NCI-H446 treated with DMSO at 0.1 percent for 48 hours (cell line): ENCODE measurements around the gene WDR27.
"Not testable (repeated sequence)": the region's sequence is repeated elsewhere in the genome, so short reads cannot be mapped to it uniquely, and the experiment has no call there.

Source experiments
- DNase-seq: peaks from one replicate; lab custom pipeline; 2025; lab: John Stamatoyannopoulos, UW

Gene WDR27

DNA sequence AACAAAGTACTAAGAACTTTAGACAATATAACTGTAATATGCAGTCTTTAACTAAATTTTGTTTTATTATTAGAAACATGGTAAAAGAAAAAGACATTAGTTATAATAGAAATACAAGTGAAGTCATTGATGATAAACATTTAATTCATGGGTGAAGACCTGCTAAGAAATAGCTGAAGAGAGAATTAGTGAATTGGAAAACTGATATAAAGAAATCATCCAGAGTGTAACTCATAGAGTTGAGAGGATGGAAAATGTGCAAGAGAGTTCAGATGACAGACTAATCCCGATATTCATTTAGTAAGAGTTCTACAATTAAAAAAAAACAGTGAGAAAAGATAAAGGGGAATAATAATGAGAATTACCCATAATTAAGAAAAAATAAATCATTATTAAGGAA, 227.5 kb downstream of the WDR27 start:
- no peak for DNase-seq

DNA sequence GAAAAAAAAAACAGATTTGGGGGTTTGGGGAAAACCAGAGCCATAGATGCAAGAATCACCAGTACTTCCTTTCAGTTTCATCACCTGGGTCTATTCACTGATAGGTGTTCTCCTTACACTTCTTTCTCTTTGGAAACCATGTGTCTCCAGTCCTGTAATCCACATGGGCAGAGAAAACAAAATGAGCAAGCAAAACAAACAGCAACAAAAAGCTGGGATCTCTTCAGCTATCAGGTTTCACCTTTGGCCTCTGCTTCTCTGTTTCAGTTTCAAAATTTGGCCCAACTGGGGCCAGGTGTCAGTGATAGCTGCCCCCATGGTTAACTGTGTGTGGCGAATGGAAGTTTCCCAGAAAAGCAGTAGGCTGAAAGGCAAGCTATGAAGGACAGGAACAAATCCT, 228.2 kb downstream of the WDR27 start:
- no peak for DNase-seq

DNA sequence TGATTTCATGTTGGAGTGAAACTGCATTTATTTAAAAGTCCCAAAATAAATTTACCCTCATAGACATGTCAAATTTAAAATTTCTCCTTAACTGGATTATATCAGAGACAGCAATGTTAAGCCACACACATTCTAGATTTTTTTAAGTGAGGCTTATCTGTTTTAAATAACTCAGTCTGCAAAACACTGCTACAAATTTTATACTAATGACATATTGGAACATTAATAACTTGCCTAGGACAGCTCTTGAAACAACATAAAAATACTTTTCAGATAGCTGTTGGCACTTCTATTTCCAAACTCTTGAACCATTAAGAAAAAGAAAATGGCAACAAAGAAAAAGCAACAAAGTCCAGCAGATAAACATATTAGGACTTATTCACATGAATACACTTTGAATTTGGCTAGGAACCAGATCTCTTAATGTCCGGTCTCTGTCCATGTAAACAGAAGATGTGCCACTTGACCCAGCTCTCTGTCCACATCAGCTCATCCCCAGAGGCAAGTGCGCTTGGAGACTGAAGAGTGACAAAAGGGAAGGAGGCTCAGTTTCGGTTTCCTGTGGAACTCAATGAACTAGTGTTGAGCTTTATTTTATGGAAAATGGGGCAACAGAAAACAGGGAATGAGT, 228.9 kb downstream of the WDR27 start:
- DNase-seq, result no peak

DNA sequence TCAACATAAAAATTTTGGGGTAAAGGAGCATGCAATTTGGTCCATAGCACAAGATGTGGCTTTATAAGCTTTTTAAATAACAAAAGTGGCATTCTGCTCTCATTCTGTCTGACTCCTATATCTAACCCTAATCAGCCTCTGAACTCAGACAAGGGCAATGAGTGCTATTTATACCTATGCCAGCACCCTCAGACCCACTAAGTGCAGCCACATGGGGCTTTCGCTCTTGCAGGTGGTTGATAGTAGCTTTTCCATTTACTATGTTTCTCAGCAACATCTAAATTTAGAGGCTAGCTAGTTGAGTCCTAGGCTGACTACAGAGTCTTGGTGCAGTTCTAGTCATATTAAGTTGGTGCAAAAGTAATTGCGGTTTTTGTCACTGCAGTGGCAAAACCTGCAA, 231.0 kb downstream of the WDR27 start:
- no peak for DNase-seq

DNA sequence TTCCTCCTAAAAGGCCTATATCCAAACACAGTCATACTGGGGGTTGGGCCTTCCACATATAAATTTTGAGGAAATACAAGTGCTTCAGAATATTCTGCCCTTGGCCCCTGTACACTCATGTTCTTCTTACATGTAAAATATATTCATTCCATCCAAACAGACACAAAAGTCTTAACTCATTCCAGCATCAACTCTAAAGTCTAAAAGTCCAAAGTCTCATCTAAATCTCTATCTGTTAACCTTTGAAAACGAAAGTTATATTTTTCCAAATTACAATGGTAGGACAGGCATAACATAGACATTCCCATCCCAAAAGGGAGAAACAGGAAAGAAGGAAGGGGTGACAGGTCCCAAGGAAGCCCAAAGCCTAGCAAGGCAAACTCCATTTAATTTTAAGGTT, 232.8 kb downstream of the WDR27 start:
- no peak for DNase-seq

DNA sequence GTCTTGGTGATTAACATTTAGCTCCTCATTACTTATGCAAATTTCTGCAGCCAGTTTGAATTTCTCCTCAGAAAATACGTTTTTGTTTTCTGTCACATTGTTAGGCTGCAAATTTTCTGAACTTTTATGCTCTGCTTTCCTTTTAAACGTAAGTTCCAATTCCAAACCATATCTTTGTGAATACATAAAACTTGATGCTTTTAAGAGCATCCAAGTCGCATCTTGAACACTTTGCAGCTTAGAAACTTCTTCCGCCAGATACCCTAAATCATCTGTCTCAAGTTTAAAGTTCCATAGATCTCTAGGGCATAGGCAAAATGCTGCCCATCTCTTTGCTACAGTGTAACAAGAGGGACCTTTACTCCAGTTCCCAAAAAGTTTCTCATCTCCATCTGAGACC, 234.1 kb downstream of the WDR27 start:
- DNase-seq, result not testable (repeated sequence)

DNA sequence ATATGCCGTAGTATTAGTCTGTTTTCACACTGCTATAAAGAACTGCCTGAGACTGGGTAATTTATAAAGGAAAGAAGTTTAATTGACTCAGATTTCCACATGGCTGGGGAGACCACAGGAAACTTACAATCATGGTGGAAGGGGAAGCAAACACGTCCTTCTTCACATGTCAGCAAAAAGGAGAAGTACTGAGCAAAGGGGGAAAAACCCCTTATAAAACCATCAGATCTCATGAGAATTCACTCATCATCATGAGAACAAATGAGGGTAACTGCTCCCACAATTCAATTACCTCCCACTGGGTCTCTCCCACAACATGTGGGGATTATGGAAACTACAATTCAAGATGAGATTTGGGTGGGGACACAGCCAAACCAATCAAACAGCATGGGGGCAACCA, 235.6 kb downstream of the WDR27 start:
- not testable (repeated sequence) for DNase-seq

DNA sequence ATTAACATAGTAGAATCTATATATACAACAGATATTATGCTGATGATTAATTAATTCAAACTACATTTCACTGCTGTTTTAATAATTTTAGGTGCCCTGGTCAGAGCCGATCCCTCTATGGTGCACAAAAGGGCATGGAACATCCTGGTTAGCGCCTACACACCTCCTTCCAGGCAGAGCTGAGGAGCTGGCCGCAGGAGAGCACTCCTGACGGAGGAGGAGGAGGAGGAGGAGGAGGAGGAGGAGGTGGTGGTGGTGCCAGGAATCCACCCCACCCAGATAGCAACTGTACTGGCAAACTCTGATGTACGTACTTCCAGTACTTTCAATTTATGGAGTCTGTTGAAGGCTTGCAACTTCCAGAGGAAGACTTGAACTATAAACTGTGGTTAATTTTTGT, 244.1 kb downstream of the WDR27 start:
- no peak for DNase-seq

DNA sequence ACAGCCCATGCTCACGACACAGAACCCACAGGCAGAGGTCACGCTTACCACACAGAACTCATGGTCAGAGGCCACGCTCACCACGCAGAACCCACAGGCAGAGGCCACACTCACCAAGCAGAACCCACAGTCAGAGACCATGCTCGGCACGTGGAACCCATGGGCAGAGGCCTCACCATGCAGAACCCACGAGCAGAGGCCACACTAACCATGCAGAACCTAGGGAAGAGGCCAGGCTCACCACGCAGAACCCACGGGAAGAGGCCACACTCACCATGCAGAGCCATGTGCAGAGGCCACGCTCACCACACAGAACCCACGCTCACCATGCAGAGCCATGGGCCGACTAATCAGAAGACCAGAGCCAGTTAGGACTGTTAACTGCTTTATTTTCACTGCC, 245.0 kb downstream of the WDR27 start:
- DNase-seq, result no peak

DNA sequence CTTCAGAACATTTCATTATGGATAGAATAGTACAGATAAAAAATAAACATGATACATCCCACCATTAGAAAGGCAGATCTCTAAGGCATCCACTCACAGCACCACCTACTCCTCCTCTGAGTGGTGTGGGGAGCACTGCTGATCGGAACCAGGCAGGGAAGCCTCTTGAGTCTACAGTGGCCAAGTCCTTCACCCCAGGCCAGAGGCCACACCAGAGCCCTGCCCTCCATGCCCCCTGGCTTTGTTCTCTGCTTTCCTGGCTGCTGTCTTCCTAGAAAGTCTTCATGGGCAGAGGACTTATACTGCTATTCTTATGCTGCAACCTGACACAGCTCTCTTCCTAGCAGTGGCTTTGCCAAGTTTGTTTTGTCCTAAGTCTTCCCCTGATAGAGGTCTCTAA, 246.4 kb downstream of the WDR27 start:
- no peak for DNase-seq

DNA sequence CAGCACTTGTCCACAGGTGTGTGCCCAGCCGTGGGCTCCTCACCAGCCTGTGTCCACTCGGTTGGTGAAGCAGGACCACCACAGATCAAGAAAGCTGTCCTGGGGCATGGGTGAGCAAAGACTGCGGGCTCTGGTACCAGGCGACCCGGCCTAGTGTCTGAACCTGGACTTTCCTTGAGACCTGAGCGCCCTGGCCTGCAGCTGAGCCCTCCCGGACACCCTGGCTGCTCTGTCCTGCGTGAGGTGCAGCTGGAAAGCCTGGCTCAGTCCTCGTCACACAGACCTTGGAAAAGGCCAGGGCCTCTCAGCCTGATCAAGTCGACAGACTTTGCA, 247.0 kb downstream of the WDR27 start:
- no peak for DNase-seq

DNA sequence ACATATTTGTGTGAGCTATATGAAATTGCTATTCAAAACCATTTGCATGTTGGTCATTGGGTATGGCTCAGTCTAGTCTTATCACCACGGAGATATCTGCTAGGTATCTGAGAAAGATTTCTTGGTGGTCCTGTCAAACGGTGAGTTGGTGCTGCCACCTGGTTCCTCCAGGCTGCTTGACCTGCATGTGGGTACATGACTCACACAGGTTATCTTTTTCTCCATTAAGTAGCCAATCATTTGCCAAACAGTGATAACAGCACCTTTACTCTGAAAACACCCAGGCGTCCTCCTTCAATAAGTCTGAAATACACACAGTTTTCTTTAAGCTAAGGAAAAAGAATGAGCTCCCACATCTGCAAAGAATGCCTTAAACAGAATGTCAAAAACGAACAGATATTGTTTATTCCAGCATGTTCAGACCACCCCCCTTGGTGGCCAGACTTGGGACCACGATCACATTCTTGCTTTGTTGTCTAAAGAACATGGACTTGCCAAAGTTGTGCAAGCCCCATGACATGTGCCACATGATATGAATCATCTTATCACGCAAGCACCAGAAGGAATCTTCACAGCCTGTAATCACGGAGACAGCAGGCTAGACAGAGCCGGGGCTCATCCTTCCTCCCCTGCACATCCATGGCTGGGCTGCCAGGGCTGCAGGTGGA, 247.5 kb downstream of the WDR27 start:
- no peak for DNase-seq

DNA sequence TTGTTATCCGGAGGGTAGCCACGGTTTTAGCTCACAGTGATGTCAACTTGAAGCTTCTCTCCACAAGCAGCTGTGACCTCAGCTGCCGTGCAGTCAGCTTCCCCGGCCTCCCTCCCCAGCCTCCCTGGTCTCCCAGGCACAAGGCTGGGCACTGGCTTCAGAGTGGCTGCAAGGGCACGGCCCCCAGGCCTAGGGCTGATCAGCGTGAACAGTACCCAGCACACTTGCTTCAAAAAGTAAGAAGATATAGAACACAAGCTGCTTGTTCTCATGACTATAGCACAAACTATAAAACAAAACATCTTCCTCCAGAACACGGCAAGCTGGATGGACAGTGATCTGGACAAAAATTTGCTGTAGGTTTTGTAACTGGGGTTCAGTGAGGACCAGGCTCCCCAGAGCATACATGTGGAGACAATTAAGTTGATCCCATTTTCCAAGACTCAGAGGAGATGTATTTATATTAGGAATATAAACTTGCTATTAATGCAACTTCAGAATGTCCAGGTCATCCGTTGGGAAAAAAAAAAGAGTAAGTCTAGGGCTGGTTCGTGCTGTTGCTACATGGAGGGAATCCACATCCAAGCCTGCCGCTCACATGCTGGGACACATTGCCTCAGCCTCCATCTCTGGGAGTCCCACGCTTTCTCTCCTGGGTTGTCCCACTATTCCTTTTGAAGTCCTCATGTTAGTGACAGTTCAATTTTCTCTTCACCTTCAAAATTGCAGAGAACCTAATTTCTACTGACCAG, 248.8 kb downstream of the WDR27 start:
- no peak for DNase-seq

DNA sequence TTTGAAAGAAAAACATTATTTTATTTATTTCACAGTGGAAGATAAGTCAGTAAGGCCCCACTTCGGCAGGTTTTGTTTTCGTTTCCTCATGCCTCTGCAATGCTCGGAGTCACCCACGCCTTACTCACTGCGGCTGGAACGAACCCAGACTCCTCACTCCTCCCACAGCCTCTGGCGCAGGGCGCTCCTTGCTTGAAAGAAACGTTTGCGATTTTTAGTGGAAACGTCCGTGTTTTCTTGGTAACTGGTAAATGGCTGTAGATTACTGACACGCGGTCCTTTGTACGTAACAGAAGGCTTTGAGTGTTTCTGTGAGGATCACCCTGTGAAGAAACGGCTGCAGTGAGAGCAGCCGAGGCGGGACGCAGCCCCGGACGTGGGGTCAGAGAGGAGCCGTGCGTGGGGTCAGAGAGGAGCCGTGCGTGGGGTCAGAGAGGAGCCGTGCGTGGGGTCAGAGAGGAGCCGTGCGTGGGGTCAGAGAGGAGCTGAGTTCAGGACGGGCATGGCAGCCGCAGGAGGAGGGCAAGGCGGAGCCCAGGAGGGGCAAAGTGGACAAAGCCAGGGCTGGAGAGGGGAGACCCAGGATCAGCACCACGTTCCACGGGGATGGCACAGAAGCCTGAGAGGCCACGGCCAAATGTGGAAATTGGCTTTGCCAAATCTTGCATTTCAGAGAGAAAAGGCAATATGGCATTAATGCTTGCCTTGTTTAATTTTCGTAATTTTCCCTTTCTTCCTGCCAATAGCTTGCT, 249.5 kb downstream of the WDR27 start:
- no peak for DNase-seq

DNA sequence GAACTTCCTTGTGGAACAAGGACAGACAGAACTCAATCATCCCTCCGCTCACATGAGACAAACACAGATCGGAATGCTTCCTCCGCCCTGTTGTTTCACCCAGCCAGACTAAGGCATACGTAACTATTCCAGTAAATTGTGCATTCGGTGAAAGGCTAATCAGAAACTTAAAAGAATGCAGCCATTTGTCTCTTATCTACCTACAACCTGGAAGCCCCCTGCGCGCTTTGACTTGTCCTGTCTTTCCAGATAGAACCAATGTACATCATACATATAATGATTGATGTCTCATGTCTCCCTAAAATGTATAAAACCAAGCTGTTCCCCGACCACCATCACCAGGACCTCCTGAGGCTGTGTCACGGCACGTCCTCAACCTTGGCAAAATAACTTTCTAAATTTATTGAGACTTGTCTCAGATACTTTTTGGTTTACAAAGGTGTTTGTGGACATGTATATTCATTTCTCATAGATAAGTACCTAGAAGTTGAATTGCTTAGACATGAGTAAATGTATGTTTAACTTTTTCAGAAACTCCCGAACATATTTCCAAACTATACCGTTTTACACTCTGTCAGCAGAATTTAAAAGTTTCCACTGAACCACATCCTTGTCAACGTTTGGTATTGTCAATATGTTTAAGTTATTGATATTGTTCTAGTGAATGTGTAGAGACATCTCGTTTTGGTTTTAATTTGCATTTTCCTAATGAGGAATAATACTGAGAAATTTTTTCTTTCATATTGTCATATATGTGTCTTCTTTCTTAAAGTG, 250.6 kb downstream of the WDR27 start:
- DNase-seq, result no peak

DNA sequence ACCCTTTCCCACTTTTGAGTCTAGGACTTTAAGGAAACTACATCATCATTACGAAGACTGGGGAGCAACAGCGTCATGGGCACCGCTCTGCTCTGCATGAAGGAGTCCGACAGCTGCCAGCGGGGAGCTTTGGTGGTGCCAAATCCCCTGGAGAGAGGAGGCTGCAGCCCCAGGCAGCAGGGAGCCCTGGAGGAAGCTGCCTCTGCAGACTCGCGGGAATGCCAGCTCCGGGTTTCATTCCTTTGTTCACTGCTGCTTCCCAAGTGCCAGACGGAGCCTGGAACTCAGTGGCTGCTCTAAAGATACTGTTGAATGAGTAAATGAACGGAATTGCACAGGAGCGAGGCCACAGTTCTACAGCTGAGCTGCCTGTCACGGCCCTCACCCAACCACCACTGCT, 251.7 kb downstream of the WDR27 start:
- no peak for DNase-seq

DNA sequence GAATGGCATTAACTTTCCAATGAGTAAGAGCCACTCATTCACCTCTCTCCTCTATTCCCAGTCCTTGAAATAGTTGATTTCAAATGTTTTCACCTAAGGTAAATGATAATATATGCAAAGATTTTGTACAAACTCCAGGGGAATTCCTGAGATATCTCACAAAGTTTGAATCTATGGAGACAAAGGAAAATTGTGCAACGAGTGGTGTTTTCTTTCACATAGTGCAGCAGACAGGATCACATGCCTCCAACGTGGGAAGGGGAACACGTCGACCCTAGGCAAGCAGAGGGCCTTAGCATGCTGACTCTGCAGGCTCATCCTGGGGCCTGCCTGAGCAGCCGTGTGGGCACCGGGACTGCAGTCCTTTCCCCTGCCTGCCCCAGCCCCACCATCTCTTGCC, 252.6 kb downstream of the WDR27 start:
- DNase-seq, result no peak

DNA sequence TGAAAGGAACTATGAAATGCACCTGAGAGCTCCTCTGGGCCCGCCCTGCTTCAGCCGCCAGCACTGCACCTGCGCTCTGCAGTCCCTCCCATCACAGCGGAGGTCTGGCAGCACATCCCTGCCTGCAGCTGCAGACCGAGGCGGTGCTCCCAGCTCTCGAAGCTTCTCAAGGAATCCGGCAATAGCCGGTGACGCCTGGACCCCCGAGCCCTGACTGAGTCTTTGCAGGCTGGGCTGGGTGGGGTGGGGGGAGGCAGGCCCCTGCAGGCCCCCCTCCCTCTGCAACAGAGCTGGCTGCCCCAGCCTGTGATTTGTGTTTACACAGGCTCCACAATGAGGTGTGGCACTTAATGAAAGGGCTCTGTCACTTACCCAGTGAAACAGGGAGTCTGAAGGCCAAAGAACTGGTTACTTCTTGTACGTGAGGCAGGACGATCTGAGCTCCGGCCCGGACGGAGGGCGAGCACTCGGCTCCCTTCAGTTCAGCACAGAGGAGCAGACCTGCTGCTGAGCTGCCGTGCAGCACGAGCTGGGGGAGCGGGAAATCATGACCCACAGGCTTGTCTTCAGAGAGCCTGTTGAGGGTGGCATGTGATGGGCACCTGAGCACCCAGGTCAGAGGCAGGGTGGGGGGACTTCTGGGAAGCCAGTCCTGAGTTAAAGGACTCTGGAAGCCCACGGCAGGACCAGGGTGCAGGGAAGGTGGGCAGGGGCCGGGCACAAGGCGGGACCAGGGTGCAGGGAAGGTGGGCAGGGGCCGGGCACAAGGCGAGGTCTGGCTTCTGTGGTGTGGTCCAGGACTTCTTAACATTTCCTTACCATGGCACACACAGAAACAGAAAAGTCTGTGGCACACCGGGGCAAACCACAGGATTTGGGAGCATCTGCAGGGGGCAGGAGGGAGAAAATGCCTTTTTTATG, 255.9 kb downstream of the WDR27 start:
- DNase-seq, result no peak

DNA sequence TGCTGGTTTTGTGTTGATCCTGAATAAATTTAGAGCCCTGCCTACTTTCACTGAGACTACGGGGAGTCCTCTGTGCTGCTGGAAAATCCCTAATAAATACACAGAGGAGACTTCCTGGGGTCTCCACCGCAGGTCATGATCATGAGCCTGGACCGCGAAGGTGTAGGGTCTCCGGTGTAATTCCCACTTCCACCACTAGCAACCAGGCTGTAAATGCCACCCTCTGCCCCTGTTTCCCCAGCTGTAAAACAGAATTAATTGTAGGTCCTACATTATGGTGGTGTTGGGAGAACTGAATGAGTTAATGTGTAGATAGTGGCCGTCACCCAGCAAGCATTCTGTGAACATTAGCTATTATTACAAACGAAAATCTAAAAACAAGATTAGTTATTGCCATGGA, 256.6 kb downstream of the WDR27 start:
- no peak for DNase-seq

DNA sequence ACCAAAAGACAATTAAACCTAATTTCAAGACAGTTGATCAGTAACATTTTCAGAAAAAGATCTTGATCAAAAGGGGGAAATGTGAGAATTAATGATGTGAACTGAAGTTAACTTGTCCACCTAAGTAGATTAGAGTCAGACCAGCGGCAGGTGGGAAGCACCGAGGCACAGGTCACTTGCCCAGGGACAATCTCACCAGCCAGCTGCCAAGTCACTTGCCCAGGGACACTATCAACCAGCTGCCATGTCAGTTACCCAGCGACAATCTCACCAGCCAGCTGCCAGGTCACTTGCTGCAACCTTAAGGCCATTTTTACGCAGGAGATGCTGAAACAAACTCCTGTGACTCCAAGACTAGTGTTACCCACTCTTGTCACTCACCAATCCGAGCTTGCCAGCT, 260.5 kb downstream of the WDR27 start:
- no peak for DNase-seq

DNA sequence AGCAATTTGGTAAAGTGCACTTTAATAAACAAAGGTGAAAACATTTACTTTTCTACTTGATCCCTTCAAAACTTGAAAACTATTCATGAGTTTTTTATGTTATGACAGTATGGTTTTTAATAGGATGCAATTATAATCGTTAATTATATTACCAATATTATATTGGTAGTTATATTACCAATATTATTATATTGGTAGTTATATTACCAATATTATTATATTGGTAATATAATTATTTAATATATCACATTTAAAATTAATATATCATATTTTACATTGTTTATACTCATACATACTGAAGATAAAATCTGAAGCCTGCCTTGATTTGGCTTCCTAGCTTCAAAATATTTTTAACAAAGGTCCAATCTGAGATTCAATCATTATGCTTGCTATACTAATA, 262.1 kb downstream of the WDR27 start:
- DNase-seq, result no peak
